ENCODE results near the gene MROH8. TPM values are rescaled to one million over a fixed set of nuclear protein-coding genes. Genes with fewer than 3 reads are reported as not detected.

The MROH8 gene
- total and polyA plus RNA-seq, 2 donors from 2014 or later: 2.4 to 4.4 TPM

DNA sequence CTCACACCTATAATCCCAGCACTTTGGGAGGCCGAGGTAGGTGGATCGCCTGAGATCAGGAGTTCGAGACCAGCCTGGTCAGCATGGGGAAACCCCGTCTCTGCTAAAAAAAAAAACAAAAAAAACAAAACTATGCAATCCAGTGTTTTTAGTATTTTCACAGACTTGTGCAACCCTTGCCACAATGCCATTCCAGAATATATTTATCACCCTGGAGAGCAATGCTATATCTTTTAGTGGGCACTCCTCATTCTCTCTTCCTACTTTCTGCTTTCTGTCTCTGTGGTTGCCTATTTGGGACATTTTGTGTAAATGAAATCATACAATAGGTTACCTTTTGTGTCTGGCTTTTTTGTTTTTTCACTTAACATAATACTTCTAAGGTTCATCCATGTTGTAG is 39.1 kb upstream of the MROH8 start:
- Histone ChIP-seq H3K27ac (ENCODE audit: low read depth in 2 of 2, low read length in 2 of 2) (no peak overlapping the region), H3K9me3 (ENCODE audit: control insufficient read depth in 2 of 3, insufficient read depth in 1 of 3, low read length in 3 of 3) (no peaks in the 10 kb centered on the region), H3K4me3 (ENCODE audit: low read length in 3 of 3) (no peak overlapping the region), H3K9ac (ENCODE audit: low read length in 3 of 3) (no peak overlapping the region), H3K4me1 (ENCODE audit: control insufficient read depth in 2 of 3, insufficient read depth in 2 of 3, low read depth in 1 of 3, low read length in 3 of 3) (no peaks in the 10 kb centered on the region), H3K36me3 (ENCODE audit: control insufficient read depth in 2 of 3, insufficient read depth in 3 of 3, low read length in 3 of 3) (peaks cover 0 to 23% (median 3%) of the 10 kb centered on the region in 3 donors), H3K27me3 (ENCODE audit: control insufficient read depth, insufficient read depth, low read length) (no peaks in the 10 kb centered on the region)
- TF ChIP-seq, protein P1, sequence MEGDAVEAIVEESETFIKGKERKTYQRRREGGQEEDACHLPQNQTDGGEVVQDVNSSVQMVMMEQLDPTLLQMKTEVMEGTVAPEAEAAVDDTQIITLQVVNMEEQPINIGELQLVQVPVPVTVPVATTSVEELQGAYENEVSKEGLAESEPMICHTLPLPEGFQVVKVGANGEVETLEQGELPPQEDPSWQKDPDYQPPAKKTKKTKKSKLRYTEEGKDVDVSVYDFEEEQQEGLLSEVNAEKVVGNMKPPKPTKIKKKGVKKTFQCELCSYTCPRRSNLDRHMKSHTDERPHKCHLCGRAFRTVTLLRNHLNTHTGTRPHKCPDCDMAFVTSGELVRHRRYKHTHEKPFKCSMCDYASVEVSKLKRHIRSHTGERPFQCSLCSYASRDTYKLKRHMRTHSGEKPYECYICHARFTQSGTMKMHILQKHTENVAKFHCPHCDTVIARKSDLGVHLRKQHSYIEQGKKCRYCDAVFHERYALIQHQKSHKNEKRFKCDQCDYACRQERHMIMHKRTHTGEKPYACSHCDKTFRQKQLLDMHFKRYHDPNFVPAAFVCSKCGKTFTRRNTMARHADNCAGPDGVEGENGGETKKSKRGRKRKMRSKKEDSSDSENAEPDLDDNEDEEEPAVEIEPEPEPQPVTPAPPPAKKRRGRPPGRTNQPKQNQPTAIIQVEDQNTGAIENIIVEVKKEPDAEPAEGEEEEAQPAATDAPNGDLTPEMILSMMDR (IDR thresholded peaks at IDR 0.05; ENCODE audit: borderline replicate concordance, extremely low read depth, insufficient read depth): no peak
- intact Hi-C loops (cut with DNase I): no loop called here
- DNase-seq (no peak), FAIRE-seq (no peak)

DNA sequence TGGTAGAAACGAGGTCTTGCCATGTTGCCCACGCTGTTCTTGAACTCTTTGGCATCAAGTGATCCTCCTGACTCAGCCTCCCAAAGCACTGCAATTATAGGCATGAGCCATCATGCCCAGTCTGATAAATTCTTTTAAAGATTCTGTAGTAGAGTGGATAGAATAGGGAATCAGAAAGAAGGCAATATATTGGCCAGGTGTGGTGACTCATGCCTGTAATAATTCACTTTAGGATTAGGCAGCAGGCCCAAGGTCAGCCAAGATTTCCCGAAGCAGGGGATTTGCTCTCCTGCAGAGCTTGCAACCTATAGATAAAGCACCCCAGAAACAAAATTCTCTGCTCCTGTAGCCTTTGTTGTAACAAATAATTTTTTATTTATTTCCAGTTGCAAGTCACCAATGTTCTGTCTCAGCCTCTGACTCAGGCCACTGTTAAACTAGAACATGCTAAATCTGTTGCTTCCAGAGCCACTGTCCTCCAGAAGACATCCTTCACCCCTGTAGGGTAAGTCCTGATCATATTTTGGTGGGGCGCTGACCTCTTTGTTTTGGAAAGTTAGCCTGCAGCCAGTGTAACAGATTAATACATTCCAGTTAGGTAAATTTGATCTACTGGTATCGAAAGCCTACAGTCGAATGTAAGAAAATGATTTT is 30.4 kb upstream of the MROH8 start:
- Histone ChIP-seq H3K27ac (ENCODE audit: low read depth in 2 of 2, low read length in 2 of 2) (no peak overlapping the region), H3K27me3 (ENCODE audit: control insufficient read depth, insufficient read depth, low read length) (no peaks in the 10 kb centered on the region), H3K9ac (ENCODE audit: low read length in 3 of 3) (no peak overlapping the region), H3K4me1 (ENCODE audit: control insufficient read depth in 2 of 3, insufficient read depth in 2 of 3, low read depth in 1 of 3, low read length in 3 of 3) (no peaks in the 10 kb centered on the region), H3K36me3 (ENCODE audit: control insufficient read depth in 2 of 3, insufficient read depth in 3 of 3, low read length in 3 of 3) (peaks cover 10 to 41% (median 35%) of the 10 kb centered on the region in 3 donors), H3K4me3 (ENCODE audit: low read length in 3 of 3) (no peak overlapping the region), H3K9me3 (ENCODE audit: control insufficient read depth in 2 of 3, insufficient read depth in 1 of 3, low read length in 3 of 3) (no peaks in the 10 kb centered on the region)
- FAIRE-seq: no peak
- intact Hi-C loops (cut with DNase I): no loop called here
- no peak for DNase-seq
- TF ChIP-seq, protein P1 (IDR thresholded peaks at IDR 0.05; ENCODE audit: borderline replicate concordance, extremely low read depth, insufficient read depth): no peak

DNA sequence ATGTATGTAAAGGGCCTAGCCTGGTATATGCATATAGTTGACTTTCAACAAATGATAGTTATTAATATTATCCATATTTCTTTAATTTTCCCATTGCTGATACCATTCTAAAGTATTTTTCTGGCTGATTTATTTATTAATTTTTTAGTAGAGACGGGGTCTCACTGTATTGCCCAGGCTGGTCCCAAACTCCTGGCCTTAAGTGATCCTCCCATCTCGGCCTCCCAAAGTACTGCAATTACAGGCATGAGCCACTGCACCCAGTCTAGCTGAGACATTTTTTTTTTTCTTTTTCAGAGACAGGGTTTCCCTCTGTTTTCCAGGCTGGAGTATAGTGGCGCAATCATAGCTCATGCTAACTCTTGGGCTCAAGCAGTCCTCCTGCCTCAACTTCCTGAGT is 29.8 kb upstream of the MROH8 start:
- no peaks in the 10 kb centered on the region for H3K4me1 ChIP-seq (ENCODE audit: control insufficient read depth in 2 of 3, insufficient read depth in 2 of 3, low read depth in 1 of 3, low read length in 3 of 3)
- DNase-seq: no peak
- H3K36me3 ChIP-seq (ENCODE audit: control insufficient read depth in 2 of 3, insufficient read depth in 3 of 3, low read length in 3 of 3): peaks cover 11 to 46% (median 38%) of the 10 kb centered on the region in 3 donors
- TF ChIP-seq, protein P1 (IDR thresholded peaks at IDR 0.05; ENCODE audit: borderline replicate concordance, extremely low read depth, insufficient read depth): no peak
- H3K9ac ChIP-seq (ENCODE audit: low read length in 3 of 3): no peak overlapping the region
- no peak overlapping the region for H3K27ac ChIP-seq (ENCODE audit: low read depth in 2 of 2, low read length in 2 of 2)
- no peaks in the 10 kb centered on the region for H3K27me3 ChIP-seq (ENCODE audit: control insufficient read depth, insufficient read depth, low read length)
- intact Hi-C loops (cut with DNase I): no loop called here
- FAIRE-seq: no peak
- H3K9me3 ChIP-seq (ENCODE audit: control insufficient read depth in 2 of 3, insufficient read depth in 1 of 3, low read length in 3 of 3): no peaks in the 10 kb centered on the region
- H3K4me3 ChIP-seq (ENCODE audit: low read length in 3 of 3): no peak overlapping the region

DNA sequence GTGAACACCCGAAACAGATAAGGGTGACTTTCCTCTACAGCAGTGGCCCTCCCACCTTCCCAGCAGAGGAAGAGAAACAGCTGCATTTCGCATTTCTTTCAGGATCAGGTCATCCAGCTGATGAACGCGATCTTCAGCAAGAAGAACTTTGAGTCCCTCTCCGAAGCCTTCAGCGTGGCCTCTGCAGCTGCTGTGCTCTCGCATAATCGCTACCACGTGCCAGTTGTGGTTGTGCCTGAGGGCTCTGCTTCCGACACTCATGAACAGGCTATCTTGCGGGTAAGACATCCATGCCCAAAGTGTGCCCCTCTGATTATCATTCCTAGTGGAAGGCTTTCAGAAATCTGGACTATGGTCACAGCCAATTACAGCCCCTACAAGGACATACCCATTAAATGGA is 27.8 kb upstream of the MROH8 start:
- no peaks in the 10 kb centered on the region for H3K27me3 ChIP-seq (ENCODE audit: control insufficient read depth, insufficient read depth, low read length)
- TF ChIP-seq, protein P1 (IDR thresholded peaks at IDR 0.05; ENCODE audit: borderline replicate concordance, extremely low read depth, insufficient read depth): no peak
- no peaks in the 10 kb centered on the region for H3K4me1 ChIP-seq (ENCODE audit: control insufficient read depth in 2 of 3, insufficient read depth in 2 of 3, low read depth in 1 of 3, low read length in 3 of 3)
- intact Hi-C loops (cut with DNase I): no loop called here
- no peaks in the 10 kb centered on the region for H3K9me3 ChIP-seq (ENCODE audit: control insufficient read depth in 2 of 3, insufficient read depth in 1 of 3, low read length in 3 of 3)
- H3K27ac ChIP-seq (ENCODE audit: low read depth in 2 of 2, low read length in 2 of 2): no peak overlapping the region
- FAIRE-seq (no peak), DNase-seq (no peak)
- no peak overlapping the region for H3K4me3 ChIP-seq (ENCODE audit: low read length in 3 of 3)
- H3K36me3 ChIP-seq (ENCODE audit: control insufficient read depth in 2 of 3, insufficient read depth in 3 of 3, low read length in 3 of 3): peaks cover 8 to 50% (median 39%) of the 10 kb centered on the region in 3 donors
- no peak overlapping the region for H3K9ac ChIP-seq (ENCODE audit: low read length in 3 of 3)

Measured in kidney (tissue), 14 donors.